ENCODE results near the gene ZYG11B. TPM values are rescaled to one million over a fixed set of nuclear protein-coding genes. Genes with fewer than 3 reads are reported as not detected.
"Not testable (repeated sequence)": the region's sequence is repeated elsewhere in the genome, so short reads cannot be mapped to it uniquely, and the experiment has no call there.

Gene ZYG11B
- total and polyA plus RNA-seq, 2 donors (not counting 3 experiments of a cell fraction or from before 2014, with no cell fraction given), result 8.2 to 27.2 TPM

- H2AFZ ChIP-seq (ENCODE audit: low read depth, low read length); H3K79me2 ChIP-seq (ENCODE audit: control insufficient read depth, insufficient read depth, low read length); H3K27ac ChIP-seq (ENCODE audit: insufficient read depth, low read depth, low read length); H3K9me1 ChIP-seq (replicated peaks; ENCODE audit: control insufficient read depth, extremely low read depth, insufficient read depth, low read length); POLR2A ChIA-PET; H3K9ac ChIP-seq (replicated peaks; ENCODE audit: extremely low read depth, insufficient read depth, low read length); DNase-seq (ENCODE audit: low read depth, low spot score); H4K20me1 ChIP-seq (replicated peaks; ENCODE audit: control insufficient read depth, extremely low read depth, insufficient read depth, low read length); H3K27me3 ChIP-seq (ENCODE audit: control insufficient read depth in 2 of 2, insufficient read depth in 2 of 2, low read length in 2 of 2); BruUV-seq (replicated peaks); H3K4me3 ChIP-seq (replicated peaks in 1 of 3; ENCODE audit: insufficient read depth in 1 of 3, low read depth in 1 of 3, low read length in 3 of 3); FAIRE-seq; H3K4me2 ChIP-seq (ENCODE audit: insufficient read depth, low read length); dilution Hi-C loops (cut with MboI; ENCODE audit: extremely low pct_ligation_motif_present, low sequenced_read_pairs); H3K36me3 ChIP-seq (ENCODE audit: control insufficient read depth in 2 of 2, extremely low read depth in 1 of 2, insufficient read depth in 2 of 2, low read length in 2 of 2); H3K4me1 ChIP-seq (ENCODE audit: control insufficient read depth, extremely low read depth, insufficient read depth, low read length); H3K9me3 ChIP-seq (replicated peaks; ENCODE audit: control insufficient read depth, insufficient read depth, low read length); CTCF ChIA-PET; intact Hi-C loops (cut with micrococcal nuclease): not testable (repeated sequence)
These were observed 77.8 kb downstream of the ZYG11B start for GRCh38 chr1:52804083-52804482.

- Histone ChIP-seq H2AFZ (ENCODE audit: low read depth, low read length) (no peak overlapping the region), H3K9ac (replicated peaks; ENCODE audit: extremely low read depth, insufficient read depth, low read length) (no peak overlapping the region), H3K4me3 (replicated peaks in 1 of 3; ENCODE audit: insufficient read depth in 1 of 3, low read depth in 1 of 3, low read length in 3 of 3) (no peak overlapping the region), H3K9me3 (replicated peaks; ENCODE audit: control insufficient read depth, insufficient read depth, low read length) (no peaks in the 10 kb centered on the region), H3K36me3 (ENCODE audit: control insufficient read depth in 2 of 2, extremely low read depth in 1 of 2, insufficient read depth in 2 of 2, low read length in 2 of 2) (peaks cover 0 to 4% of the 10 kb centered on the region in 2 experiments), H4K20me1 (replicated peaks; ENCODE audit: control insufficient read depth, extremely low read depth, insufficient read depth, low read length) (no peaks in the 10 kb centered on the region), H3K4me2 (ENCODE audit: insufficient read depth, low read length) (no peak overlapping the region), H3K4me1 (ENCODE audit: control insufficient read depth, extremely low read depth, insufficient read depth, low read length) (no peaks in the 10 kb centered on the region), H3K27me3 (ENCODE audit: control insufficient read depth in 2 of 2, insufficient read depth in 2 of 2, low read length in 2 of 2) (no peaks in the 10 kb centered on the region), H3K9me1 (replicated peaks; ENCODE audit: control insufficient read depth, extremely low read depth, insufficient read depth, low read length) (no peaks in the 10 kb centered on the region), H3K27ac (ENCODE audit: insufficient read depth, low read depth, low read length) (no peak overlapping the region), H3K79me2 (ENCODE audit: control insufficient read depth, insufficient read depth, low read length) (no peaks in the 10 kb centered on the region)
- intact Hi-C loops (cut with micrococcal nuclease), result no loop called here
- ChIA-PET POLR2A (no interaction called here), CTCF (no interaction called here)
- dilution Hi-C loops (cut with MboI; ENCODE audit: extremely low pct_ligation_motif_present, low sequenced_read_pairs), result no loop called here
- FAIRE-seq, result no peak
- no TSS peak for BruUV-seq (replicated peaks)
- DNase-seq (ENCODE audit: low read depth, low spot score), result no peak
- no peak for TF ChIP-seq JUN (IDR thresholded peaks at IDR 0.05; ENCODE audit: borderline replicate concordance, insufficient read depth, insufficient read length, low read depth)
- TF ChIP-seq GATA2 (IDR thresholded peaks at IDR 0.05; ENCODE audit: insufficient read depth, insufficient read length, low read depth, low read length), result no peak
- no peak for TF ChIP-seq MYC (IDR thresholded peaks at IDR 0.05; ENCODE audit: low read depth, low read length)
- TF ChIP-seq MAX (IDR thresholded peaks at IDR 0.05; ENCODE audit: insufficient read depth, insufficient read length), result no peak
- no peak for TF ChIP-seq POLR2A (IDR thresholded peaks at IDR 0.05; ENCODE audit: low read depth, low read length)
- TF ChIP-seq POLR2AphosphoS5 (IDR thresholded peaks at IDR 0.05; ENCODE audit: insufficient read depth, low read depth, low read length), result no peak
- no peak for TF ChIP-seq CTCF (IDR thresholded peaks at IDR 0.05; ENCODE audit: extremely low read depth in 1 of 2, insufficient read depth in 1 of 2, low read depth in 1 of 2, low read length in 2 of 2)
- TF ChIP-seq FOS (IDR thresholded peaks at IDR 0.05; ENCODE audit: borderline replicate concordance, insufficient read depth, low read length), result no peak
- TF ChIP-seq EZH2 (IDR thresholded peaks at IDR 0.05; ENCODE audit: borderline replicate concordance, low read depth, low read length, severe bottlenecking), result no peak
These were observed 88.2 kb downstream of the ZYG11B start for GRCh38 chr1:52814465-52814864.

- POLR2A ChIA-PET; H3K36me3 ChIP-seq (ENCODE audit: control insufficient read depth in 2 of 2, extremely low read depth in 1 of 2, insufficient read depth in 2 of 2, low read length in 2 of 2); FAIRE-seq; BruUV-seq (replicated peaks); H2AFZ ChIP-seq (ENCODE audit: low read depth, low read length); H3K4me2 ChIP-seq (ENCODE audit: insufficient read depth, low read length); DNase-seq (ENCODE audit: low read depth, low spot score); intact Hi-C loops (cut with micrococcal nuclease); H3K9me3 ChIP-seq (replicated peaks; ENCODE audit: control insufficient read depth, insufficient read depth, low read length); H3K9ac ChIP-seq (replicated peaks; ENCODE audit: extremely low read depth, insufficient read depth, low read length); H3K4me1 ChIP-seq (ENCODE audit: control insufficient read depth, extremely low read depth, insufficient read depth, low read length); H4K20me1 ChIP-seq (replicated peaks; ENCODE audit: control insufficient read depth, extremely low read depth, insufficient read depth, low read length); H3K4me3 ChIP-seq (replicated peaks in 1 of 3; ENCODE audit: insufficient read depth in 1 of 3, low read depth in 1 of 3, low read length in 3 of 3); dilution Hi-C loops (cut with MboI; ENCODE audit: extremely low pct_ligation_motif_present, low sequenced_read_pairs); H3K27me3 ChIP-seq (ENCODE audit: control insufficient read depth in 2 of 2, insufficient read depth in 2 of 2, low read length in 2 of 2); H3K27ac ChIP-seq (ENCODE audit: insufficient read depth, low read depth, low read length); H3K9me1 ChIP-seq (replicated peaks; ENCODE audit: control insufficient read depth, extremely low read depth, insufficient read depth, low read length); H3K79me2 ChIP-seq (ENCODE audit: control insufficient read depth, insufficient read depth, low read length): not testable (repeated sequence)
- CTCF ChIA-PET, result interaction anchor here (0.9 to 1.4 kb wide), 2 partner anchors 362 to 365 kb away, joined by 3 read pairs; no protein-coding TSS in a partner anchor
These were observed 94.6 kb downstream of the ZYG11B start for GRCh38 chr1:52820830-52821229.
